Common myeloid progenitor, CD34-positive (primary cell): ENCODE data around the gene CYP39A1.

Experiments
- CTCF ChIA-PET: fragments of 350-600 bp; sonication (Branson Sonifier 250); formaldehyde crosslinking; loops from one replicate; lab custom pipeline; 2021; ENCODE audit warnings: antibody characterized with exemption; lab: Charles Lee
- POLR2A ChIA-PET: fragments of 350-600 bp; sonication (Branson Sonifier 250); formaldehyde crosslinking; loops from one replicate; lab custom pipeline; 2021; ENCODE audit warnings: antibody characterized with exemption; lab: Charles Lee
- DNase-seq, 3 donors: peaks; one replicate each; pipeline versions ENCODE4 v3.0.0 to v3.0.0-alpha.2; 2013
- H3K27ac ChIP-seq, 2 experiments: 1 replicate in 1 of 2; 2 replicates in 1 of 2; pipeline ENCODE4 v1.7.0; 2013; ENCODE audit warnings: inconsistent platforms in 2 of 2, low read length in 2 of 2, mild to moderate bottlenecking in 2 of 2, low read depth in 1 of 2, moderate library complexity in 1 of 2; ENCODE audit not compliant: severe bottlenecking in 2 of 2, insufficient read depth in 1 of 2, poor library complexity in 1 of 2
- H3K27me3 ChIP-seq, 5 experiments: replicated peaks in 2 of 5; 1 replicate in 3 of 5; 2 replicates in 2 of 5; pipeline versions ENCODE4 v1.6.1 to v1.7.0; 2013; ENCODE audit warnings: low read length in 4 of 5, mild to moderate bottlenecking in 2 of 5, moderate library complexity in 2 of 5, inconsistent platforms in 1 of 5; ENCODE audit not compliant: insufficient read depth in 5 of 5, control insufficient read depth in 4 of 5
- H3K36me3 ChIP-seq, 4 experiments: 1 replicate in 2 of 4; 2 replicates in 2 of 4; pipeline versions ENCODE4 v1.6.1 to v1.7.0; 2013; ENCODE audit warnings: low read length in 3 of 4, control low read depth in 1 of 4, mild to moderate bottlenecking in 1 of 4; ENCODE audit not compliant: control insufficient read depth in 4 of 4, insufficient read depth in 4 of 4
- H3K4me1 ChIP-seq, 4 experiments: 1 replicate in 3 of 4; 2 replicates in 1 of 4; pipeline versions ENCODE4 v1.6.1 to v1.7.1; 2013; ENCODE audit warnings: low read length in 3 of 4, mild to moderate bottlenecking in 3 of 4, control low read depth in 1 of 4, inconsistent platforms in 1 of 4, moderate library complexity in 1 of 4; ENCODE audit not compliant: control insufficient read depth in 4 of 4, insufficient read depth in 4 of 4; ENCODE audit errors: control extremely low read depth in 1 of 4
- H3K4me3 ChIP-seq, 7 experiments: 1 replicate in 4 of 7; 2 replicates in 3 of 7; pipeline versions ENCODE4 v1.5.1 to v1.7.0; 2013; ENCODE audit warnings: mild to moderate bottlenecking in 7 of 7, low read length in 6 of 7, moderate library complexity in 6 of 7, inconsistent platforms in 2 of 7, low read depth in 2 of 7, control low read depth in 1 of 7; ENCODE audit not compliant: insufficient read depth in 4 of 7, control insufficient read depth in 1 of 7; ENCODE audit errors: extremely low read depth in 1 of 7
- H3K9me3 ChIP-seq, 5 experiments: 1 replicate in 4 of 5; 2 replicates in 1 of 5; pipeline versions ENCODE4 v1.6.1 to v1.7.1; 2013; ENCODE audit warnings: low read length in 4 of 5, mild to moderate bottlenecking in 2 of 5, inconsistent platforms in 1 of 5, low read depth in 1 of 5, moderate library complexity in 1 of 5; ENCODE audit not compliant: control insufficient read depth in 4 of 5, insufficient read depth in 2 of 5; ENCODE audit errors: control extremely low read depth in 1 of 5
- WGBS: methylation state at CpG from one replicate; pipeline ENCODE4 v1.1.5; 2013; ENCODE audit not compliant: insufficient coverage; 5-methylcytosine and 5-hydroxymethylcytosine counted together

The CYP39A1 gene

DNA sequence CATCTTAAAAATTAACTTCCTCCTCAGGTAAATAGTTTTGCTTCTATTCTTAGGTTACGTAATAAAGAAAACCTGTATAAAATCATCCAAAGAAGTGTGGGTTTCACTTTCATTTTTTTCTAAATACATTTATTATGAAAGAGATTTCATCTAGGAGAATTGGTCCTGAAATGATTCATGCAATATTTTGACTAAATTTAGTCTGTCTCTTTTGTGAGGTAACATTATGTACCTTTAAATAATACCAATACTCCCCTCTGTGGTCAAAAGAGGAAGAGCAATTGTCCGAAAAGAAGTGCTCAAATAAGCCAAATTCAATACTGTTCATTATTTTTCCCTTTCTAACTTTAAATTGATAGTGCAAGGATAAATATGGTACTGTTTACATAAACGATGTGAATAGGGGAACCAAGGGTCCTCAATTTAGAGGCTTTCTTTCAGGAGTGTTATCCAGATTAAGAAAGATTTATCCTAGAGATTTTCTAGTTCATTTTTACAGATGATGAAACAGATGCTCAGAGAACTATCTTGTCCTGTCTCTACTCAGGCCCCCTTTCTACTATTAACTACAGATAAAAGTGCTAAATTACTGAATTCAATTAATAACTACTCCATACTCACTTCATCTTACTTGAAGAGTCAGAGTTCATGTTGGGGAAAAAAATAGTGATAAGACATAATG is 26.2 kb downstream of the CYP39A1 start:
- no peak overlapping the region for H3K27ac ChIP-seq
- no peaks in the 10 kb centered on the region for H3K36me3 ChIP-seq
- peak overlapping the region in 1 of 7 experiments; percentile 58 for H3K4me3 ChIP-seq
- POLR2A ChIA-PET: no interaction called here
- no CpG with 5 or more reads among the region's 3 CpGs for WGBS
- DNase-seq: peak; percentile 20 to 46 (median 45)
- no peaks in the 10 kb centered on the region for H3K9me3 ChIP-seq
- CTCF ChIA-PET: interaction anchor here (2.0 kb wide), 1 partner anchor 406 kb away, joined by 5 read pairs; no protein-coding TSS in a partner anchor
- no peaks in the 10 kb centered on the region for H3K4me1 ChIP-seq
- H3K27me3 ChIP-seq: no peaks in the 10 kb centered on the region

DNA sequence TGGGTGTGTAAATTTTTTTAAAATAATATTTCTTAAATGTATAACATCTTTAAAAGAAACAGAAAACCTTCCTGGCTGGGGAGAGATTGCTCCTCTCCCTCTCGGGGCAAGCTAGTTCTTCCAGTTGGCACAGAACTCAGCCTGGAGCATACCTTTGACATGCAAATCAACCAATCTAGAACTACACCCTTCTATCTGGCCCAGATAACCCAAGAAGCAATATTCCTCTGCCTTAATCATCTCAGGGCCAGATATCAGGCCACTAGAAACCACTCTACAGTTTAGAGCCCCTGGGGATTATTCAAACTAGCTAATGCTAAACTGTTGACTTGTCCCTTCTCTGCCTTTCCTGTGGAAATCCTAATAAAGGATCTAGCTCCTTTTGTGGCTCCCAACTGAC is 33.9 kb downstream of the CYP39A1 start:
- no peak overlapping the region for H3K4me3 ChIP-seq
- CTCF ChIA-PET: interaction anchor here (1.3 kb wide), 1 partner anchor 17 kb away, joined by 3 read pairs; no protein-coding TSS in a partner anchor
- DNase-seq: no peak
- WGBS: 100% methylated on average over 1 of the region's 1 CpG
- POLR2A ChIA-PET: no interaction called here
- H3K4me1 ChIP-seq: no peaks in the 10 kb centered on the region
- no peak overlapping the region for H3K27ac ChIP-seq
- peaks cover 0 to 4% (median 0%) of the 10 kb centered on the region in 5 experiments for H3K27me3 ChIP-seq
- H3K9me3 ChIP-seq: peaks cover 0 to 1% (median 0%) of the 10 kb centered on the region in 5 experiments
- H3K36me3 ChIP-seq: no peaks in the 10 kb centered on the region

DNA sequence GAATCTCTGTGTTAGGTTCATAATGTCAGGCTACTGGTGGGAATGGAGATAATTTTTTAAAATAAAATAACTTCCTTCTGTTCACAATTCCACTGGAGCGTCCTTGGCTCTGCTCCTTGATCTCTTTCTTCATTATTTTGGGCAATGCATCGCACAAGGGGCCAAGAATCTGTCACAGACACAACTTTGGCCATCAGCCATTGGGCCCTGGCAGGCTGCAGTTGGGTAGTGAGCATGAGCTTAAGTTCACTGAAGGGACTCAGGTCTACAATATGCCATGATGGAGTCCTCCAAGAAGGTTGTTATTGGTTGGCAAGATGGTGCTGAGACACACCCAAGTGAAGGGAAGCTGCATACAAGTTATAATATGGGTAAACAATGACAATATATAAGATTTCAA is 40.0 kb downstream of the CYP39A1 start:
- WGBS: 100% methylated on average over 1 of the region's 2 CpGs
- Histone ChIP-seq H3K4me1 (no peaks in the 10 kb centered on the region), H3K9me3 (peaks cover 0 to 1% (median 0%) of the 10 kb centered on the region in 5 experiments), H3K27me3 (no peaks in the 10 kb centered on the region), H3K36me3 (no peaks in the 10 kb centered on the region), H3K27ac (no peak overlapping the region), H3K4me3 (no peak overlapping the region)
- no peak for DNase-seq
- CTCF ChIA-PET: interaction anchor here (0.7 kb wide), 1 partner anchor 10 kb away, joined by 3 read pairs; no protein-coding TSS in a partner anchor
- POLR2A ChIA-PET: interaction anchor here (0.6 kb wide), 1 partner anchor 10 kb away, joined by 4 read pairs; no protein-coding TSS in a partner anchor

DNA sequence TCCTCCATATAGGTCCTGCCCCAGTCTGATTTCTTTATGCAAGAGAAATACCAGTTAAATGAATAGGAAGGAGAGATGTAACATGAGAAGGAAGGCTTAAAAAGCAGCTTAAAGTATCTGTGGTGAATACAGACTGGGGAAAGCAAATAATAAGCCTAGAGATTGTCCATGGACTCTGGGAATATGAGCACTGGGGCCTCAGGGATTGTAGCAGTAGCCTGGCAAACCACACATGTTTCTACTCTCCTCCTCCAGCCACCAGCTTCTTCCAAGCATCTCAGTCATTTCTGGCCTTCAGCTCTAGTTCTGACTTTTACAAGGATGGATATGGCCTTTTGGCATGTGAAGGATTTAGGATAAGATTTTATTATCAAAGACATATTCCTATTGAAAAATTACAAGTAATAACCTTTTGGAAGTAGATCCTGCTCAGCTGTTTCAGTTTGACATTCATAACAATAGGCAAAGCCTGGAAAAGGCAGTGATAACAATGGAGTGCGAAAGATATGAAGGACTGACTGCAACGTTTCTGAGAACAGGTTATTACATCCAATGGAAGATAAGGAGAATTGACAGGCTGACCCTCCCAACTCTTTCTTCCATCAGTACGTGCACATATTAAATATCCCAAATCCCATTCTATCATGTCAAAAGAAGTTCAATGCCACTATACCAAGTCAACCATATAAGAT is 41.6 kb downstream of the CYP39A1 start:
- Histone ChIP-seq H3K36me3 (no peaks in the 10 kb centered on the region), H3K9me3 (peaks cover 0 to 1% (median 0%) of the 10 kb centered on the region in 5 experiments), H3K4me3 (no peak overlapping the region), H3K4me1 (no peaks in the 10 kb centered on the region), H3K27ac (no peak overlapping the region), H3K27me3 (no peaks in the 10 kb centered on the region)
- POLR2A ChIA-PET: no interaction called here
- no peak for DNase-seq
- WGBS: 60% methylated on average over 1 of the region's 3 CpGs
- CTCF ChIA-PET: no interaction called here

DNA sequence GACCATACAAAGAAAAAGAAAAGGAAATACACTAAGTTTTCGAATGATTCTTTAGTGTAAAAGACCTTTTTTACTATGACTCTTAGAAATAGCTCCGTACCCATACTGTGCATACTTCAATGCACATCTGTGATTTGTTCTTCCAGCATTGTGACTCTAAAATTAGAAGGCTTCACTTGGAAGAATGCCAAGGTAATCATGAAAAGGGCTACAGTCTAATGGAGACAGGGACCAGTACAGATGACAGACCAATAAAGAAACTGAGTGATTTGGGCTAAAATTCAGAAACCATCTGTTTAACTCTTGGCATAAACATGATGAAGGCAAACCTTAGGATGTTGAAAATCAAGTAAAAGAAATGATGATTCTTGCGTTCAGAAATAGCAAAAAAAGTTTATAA is 46.3 kb downstream of the CYP39A1 start:
- Histone ChIP-seq H3K27ac (no peak overlapping the region), H3K27me3 (no peaks in the 10 kb centered on the region), H3K4me3 (no peak overlapping the region), H3K4me1 (no peaks in the 10 kb centered on the region), H3K9me3 (no peaks in the 10 kb centered on the region), H3K36me3 (no peaks in the 10 kb centered on the region)
- DNase-seq: no peak
- ChIA-PET CTCF (no interaction called here), POLR2A (no interaction called here)
- WGBS: 100% methylated on average over 1 of the region's 3 CpGs

DNA sequence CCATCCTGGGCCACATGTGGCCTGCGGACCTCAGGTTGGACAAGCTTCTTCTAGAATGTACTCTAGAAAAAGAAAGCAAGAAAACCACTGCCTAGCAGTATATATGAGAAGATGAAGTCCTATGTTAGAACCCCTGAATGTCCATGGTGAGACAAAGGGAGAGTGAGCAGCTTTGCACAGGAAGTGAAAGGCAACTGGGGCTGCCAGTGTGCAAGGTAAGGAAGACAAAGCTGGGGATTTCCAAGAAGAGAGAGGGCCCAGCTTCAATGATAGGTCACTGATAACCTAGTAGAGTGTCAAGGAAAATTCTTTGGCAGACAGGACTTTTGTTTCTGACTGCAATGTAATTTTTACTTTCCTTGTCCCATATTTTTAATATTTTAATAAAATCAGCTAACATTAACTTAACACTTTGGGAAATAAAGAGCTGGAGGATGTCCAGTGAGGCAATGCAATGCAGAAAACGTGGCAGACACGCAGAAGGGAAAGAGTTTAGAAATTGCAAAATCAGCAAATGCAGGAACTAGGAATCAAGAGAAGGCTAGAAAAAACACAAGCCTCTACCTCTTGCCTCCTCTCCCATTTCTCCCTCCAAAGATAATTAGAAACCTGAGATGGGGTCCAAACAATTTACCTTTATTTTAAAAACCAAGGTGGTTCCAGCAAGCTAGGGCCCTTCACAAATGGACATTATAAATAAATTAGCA is 47.4 kb downstream of the CYP39A1 start:
- H3K4me3 ChIP-seq: no peak overlapping the region
- H3K27me3 ChIP-seq: no peaks in the 10 kb centered on the region
- CTCF ChIA-PET: no interaction called here
- H3K27ac ChIP-seq: no peak overlapping the region
- no peaks in the 10 kb centered on the region for H3K36me3 ChIP-seq
- no peak for DNase-seq
- no peaks in the 10 kb centered on the region for H3K4me1 ChIP-seq
- no peaks in the 10 kb centered on the region for H3K9me3 ChIP-seq
- WGBS: 100% methylated on average over 1 of the region's 3 CpGs
- POLR2A ChIA-PET: no interaction called here
